ENCODE results near the gene PLXNA2.

PLXNA2 gene

GRCh38 chr1:208031316-208031931, 212.8 kb downstream of the PLXNA2 start:
- H3K4me3 ChIP-seq (ENCODE audit: low read depth, low read length) = no peak overlapping the region

- H3K4me3 ChIP-seq (ENCODE audit: low read depth, low read length) = no peak overlapping the region
Measured at GRCh38 chr1:208030288-208031091, 213.7 kb downstream of the PLXNA2 start.

GRCh38 chr1:208029381-208030287, 214.6 kb downstream of the PLXNA2 start:
- no peak overlapping the region for H3K4me3 ChIP-seq (ENCODE audit: low read depth, low read length)

- no peak overlapping the region for H3K4me3 ChIP-seq (ENCODE audit: low read depth, low read length)
Measured at GRCh38 chr1:208028526-208028925, 215.7 kb downstream of the PLXNA2 start.

- H3K4me3 ChIP-seq (ENCODE audit: low read depth, low read length) = no peak overlapping the region
Measured at GRCh38 chr1:208027861-208028260, 216.3 kb downstream of the PLXNA2 start.

DNA sequence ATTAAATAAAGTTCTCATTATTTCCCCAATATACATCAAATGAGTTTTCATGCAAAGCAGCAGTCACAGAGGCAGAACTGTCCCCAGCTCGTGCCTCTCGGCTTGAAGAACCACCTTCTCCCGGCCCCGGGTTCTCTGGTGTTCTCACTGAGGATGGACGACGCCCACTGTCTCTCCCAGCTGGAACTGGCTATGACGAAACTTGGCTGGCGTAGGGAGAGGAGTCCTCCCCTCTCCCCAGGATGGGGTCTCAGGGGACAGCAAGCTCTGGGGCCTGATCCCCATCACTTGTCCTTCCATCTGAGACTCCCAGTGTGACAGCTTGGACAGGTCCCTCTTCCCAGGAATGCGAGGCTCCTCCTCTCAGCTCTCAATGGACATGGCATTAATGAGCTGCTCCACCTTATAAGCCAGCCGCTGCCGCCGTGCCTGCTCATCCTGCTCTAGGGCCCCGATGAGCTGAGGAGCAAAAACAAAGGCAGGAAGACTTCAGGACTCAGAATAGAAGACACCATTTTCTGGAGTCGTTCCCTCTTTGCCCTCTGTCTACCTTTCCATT, 217.2 kb downstream of the PLXNA2 start:
- H3K4me3 ChIP-seq (ENCODE audit: low read depth, low read length) = no peak overlapping the region

GRCh38 chr1:208025031-208025430, 219.2 kb downstream of the PLXNA2 start:
- no peak overlapping the region for H3K4me3 ChIP-seq (ENCODE audit: low read depth, low read length)

GRCh38 chr1:208024406-208024805, 219.8 kb downstream of the PLXNA2 start:
- H3K4me3 ChIP-seq (ENCODE audit: low read depth, low read length) = no peak overlapping the region

DNA sequence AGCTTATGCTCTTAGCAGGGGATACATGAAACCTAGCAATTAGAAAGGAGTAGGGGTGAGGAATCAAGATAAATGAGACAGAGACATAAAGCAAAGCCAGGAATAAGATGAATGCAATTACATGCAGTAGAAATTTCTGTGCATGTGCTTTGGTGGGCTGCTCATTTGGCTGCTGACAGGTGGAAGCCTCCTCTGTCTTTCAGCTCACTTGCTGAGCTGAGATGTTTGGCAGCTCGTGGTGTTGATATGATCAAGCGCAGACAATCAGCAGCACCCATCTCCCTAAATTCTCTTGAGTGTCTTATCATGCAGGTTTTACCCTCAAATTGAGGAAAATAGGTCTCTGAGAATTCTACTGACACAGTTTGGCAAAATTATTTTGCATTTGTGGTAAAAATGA, 224.9 kb downstream of the PLXNA2 start:
- no peak overlapping the region for H3K4me3 ChIP-seq (ENCODE audit: low read depth, low read length)

DNA sequence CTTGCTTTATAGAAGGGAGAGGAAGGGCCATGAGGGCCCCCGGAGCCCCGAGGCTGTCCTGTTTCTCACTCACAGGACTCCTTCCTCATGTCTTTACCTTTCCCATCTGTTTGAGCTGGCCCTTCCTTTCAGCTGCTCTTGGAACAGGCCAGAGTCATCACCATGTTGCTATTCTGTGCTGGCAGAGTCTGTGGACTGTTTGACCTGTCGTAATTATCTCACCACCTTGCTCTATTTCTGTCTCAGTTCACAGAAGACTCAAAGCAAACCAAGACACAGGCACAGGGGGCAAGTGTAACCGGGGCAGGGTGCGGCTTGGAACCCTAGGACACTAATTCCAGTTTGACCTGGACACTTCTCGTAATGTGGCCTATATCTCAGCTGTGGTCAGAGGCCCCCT, 228.9 kb downstream of the PLXNA2 start:
- no peak overlapping the region for H3K4me3 ChIP-seq (ENCODE audit: low read depth, low read length)

DNA sequence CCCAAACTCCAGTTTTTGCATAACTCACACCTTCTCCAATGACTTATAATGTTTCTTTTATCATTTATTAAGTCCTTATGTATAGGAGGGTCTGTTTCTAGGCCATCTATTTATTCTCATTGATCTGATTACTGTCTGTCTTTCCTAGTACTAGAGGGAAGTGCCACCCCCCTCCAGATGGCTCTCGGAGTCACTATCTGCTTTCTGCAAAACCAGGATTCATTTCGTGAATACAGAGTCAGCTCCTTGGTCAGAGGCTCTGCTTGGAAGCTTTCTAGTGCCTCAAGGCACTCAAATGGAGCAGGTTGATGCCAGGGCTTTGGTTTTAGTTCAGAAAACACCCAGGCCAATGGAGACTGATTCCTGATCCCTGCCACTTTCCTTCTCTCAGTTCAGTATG, 231.0 kb downstream of the PLXNA2 start:
- no peak overlapping the region for H3K4me3 ChIP-seq (ENCODE audit: low read depth, low read length)

- H3K4me3 ChIP-seq (ENCODE audit: low read depth, low read length) = no peak overlapping the region
Measured at GRCh38 chr1:208012721-208013120, 231.5 kb downstream of the PLXNA2 start.

DNA sequence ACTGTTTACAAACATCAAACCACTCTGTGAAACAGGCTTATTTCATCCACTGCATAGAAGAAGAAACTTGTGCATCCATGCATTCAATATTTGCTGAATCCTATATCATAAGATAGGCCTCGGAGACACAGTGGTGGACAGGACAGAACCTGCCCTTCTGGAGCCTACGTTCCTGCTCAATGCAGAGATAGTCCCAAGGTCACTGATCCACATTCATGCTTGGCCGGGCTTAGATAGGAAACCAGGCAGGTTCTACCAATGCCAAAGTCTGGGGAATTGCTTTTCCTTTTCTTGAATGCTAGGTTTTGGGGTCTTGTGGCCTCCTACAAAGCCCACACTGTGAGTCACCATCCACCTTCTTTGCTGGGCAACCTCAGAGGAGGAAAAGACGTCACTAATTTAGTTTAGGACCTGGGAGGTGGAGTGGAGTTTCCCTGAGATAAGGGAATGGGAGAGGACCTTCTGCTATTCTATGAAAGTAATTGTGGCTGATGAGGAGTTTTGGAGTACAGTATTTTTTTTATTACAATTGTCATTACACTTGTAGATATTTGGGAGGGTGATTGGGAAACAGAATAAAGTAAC, 233.6 kb downstream of the PLXNA2 start:
- H3K4me3 ChIP-seq (ENCODE audit: low read depth, low read length) = no peak overlapping the region

DNA sequence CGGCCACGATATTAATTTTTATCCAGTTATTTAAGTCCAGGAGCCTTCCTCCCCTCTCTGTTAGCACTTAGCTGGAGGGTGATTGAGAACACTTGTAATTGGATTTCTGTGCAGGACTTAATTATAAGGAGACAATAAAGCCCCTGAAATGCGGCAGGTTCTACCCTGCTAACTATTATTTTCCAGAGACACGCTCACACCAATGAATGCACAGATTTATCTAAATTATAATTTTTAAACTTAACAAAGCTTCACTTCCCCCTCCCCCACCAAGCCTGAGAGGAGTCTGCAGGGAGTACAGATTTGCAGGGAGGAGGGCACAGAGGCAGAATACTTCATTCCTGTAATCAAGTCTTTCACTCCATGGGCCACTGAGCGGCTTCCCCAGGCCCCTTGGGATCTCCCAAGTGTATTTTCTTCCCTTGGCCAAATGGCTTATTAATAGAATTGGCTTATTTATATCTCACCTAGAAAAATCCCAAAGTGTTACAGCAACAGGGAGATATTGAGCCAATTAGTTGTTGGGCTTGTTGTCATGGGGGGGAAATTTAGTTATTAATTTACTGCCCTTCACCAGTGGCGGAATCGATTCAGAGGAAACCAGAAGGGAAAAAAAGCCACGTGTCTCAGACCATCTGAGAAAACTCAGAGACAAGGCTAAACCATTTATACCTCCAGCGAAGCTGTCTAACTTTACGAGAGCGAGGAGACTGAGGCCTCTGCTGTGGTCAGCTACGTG, 234.3 kb downstream of the PLXNA2 start:
- no peak overlapping the region for H3K4me3 ChIP-seq (ENCODE audit: low read depth, low read length)

- no peak overlapping the region for H3K4me3 ChIP-seq (ENCODE audit: low read depth, low read length)
Measured at GRCh38 chr1:208009303-208009702, 234.9 kb downstream of the PLXNA2 start.

- H3K4me3 ChIP-seq (ENCODE audit: low read depth, low read length) = no peak overlapping the region
Measured at GRCh38 chr1:208008534-208008933, 235.7 kb downstream of the PLXNA2 start.

DNA sequence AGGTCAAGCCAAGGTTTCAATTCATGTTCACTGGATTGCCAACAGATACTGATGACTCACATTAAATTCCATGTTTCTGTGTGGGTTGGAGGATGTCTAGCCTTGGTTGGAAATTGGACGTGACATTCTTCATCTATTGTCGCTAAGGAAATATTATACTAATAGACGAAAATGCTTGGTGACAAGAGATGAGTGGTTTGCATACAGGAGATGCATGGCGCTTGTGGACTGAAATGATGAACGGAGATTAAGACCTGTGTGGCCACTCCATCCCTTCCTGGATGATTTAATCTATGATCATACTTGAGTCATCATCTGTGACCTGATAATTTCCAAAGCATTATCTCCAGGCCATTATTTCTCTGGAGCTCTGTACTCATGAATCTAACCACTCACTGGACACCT, 236.2 kb downstream of the PLXNA2 start:
- no peak overlapping the region for H3K4me3 ChIP-seq (ENCODE audit: low read depth, low read length)

DNA sequence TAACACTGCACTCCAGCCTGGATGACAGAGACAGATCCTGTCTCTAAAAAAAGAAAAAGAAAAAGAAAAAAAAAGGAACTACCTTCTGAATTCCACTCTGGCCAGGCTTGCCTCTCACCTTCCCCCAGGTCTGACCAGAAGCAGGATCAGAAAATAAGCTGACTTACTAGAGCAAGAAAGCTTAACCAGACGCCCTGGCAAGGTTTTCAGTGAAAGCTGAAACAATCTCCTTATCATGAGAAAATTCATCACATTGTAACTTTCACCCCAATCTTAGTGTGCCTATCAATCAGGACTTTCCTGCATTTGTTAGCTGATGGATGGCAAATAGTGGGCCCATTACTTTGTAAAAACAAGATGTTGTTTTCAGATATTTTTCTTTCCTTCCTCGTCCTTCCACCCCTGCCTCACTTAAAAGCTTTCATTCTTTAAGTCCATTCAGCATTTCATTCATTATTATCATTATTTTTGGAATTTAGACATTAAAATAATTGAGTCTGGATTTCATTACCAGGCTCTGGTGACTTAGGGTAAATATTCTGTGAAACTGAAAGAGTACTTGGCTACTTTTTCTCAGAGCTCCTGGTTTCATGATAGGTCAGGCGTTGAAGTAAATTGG, 236.8 kb downstream of the PLXNA2 start:
- H3K4me3 ChIP-seq (ENCODE audit: low read depth, low read length) = no peak overlapping the region

DNA sequence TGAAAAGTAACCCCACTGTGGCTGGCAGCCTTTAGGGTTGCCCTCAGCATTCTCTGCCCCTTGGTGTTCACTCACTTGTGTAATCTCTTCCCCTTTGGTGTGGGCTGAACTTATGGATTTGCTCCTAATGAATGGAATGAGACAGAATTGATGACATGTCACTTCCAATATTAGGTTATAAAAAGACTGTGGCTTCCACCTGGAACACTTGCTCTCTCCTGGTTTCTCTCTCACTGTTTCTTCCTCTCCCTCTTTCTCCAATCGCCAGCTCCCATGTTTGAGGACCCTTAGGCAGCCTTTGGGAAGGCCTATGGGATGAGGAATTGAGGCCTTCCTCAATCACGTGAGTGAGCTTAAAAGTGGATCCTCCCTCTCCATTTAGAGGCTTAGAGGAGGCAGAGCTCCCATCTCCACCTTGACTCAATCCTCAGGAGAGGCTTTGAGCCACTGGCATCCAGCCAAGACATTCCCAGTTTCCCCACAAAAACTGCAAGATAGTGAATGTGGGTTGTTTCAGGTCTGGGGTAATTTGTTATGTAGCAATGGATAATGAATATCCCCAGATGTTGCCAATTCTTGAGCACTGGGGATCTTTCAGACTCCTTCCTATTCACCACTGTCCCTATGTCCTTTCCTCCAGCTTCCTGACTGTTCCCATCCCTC, 237.8 kb downstream of the PLXNA2 start:
- H3K4me3 ChIP-seq (ENCODE audit: low read depth, low read length) = no peak overlapping the region

Measured in iPS-11a (cell line).